DND-41 (cell line): ENCODE data around the gene FTO.

ENCODE experiments used
- CTCF ChIP-seq: IDR thresholded peaks from 2 replicates; pipeline ENCODE4 v1.5.1; 2012; ENCODE audit warnings: borderline replicate concordance, low read length, moderate library complexity, mild to moderate bottlenecking; ENCODE audit not compliant: poor library complexity, severe bottlenecking; ENCODE audit errors: extremely low read depth
- EZH2 ChIP-seq: IDR thresholded peaks from 3 replicates; pipeline ENCODE4 v1.6.1; 2012; ENCODE audit warnings: borderline replicate concordance, low read depth, mild to moderate bottlenecking, moderate library complexity, low read length, inconsistent platforms; ENCODE audit not compliant: severe bottlenecking

GRCh38 chr16:53899431-53899830 is 195.5 kb downstream of the FTO start:
- no peak for TF ChIP-seq CTCF
- TF ChIP-seq EZH2 = no peak
